MCF 10A (cell line): ENCODE measurements around the gene CTDSPL. TPM values are rescaled to one million over a fixed set of nuclear protein-coding genes. Genes with fewer than 3 reads are reported as not detected.

Experiments
- BruUV-seq: library from RNA; stranded (reverse); fragments of 400-500 nt; replicated peaks from 2 replicates; lab custom pipeline; 2021; lab: Mats Ljungman, UMichigan
- CTCF ChIA-PET: fragments of 300-600 bp; sonication (Branson Sonifier 250); formaldehyde crosslinking; extraction: SDS; loops from one replicate; lab custom pipeline; 2021; ENCODE audit warnings: antibody characterized with exemption, inconsistent platforms; lab: Yijun Ruan, JAX
- POLR2A ChIA-PET: fragments of 300-600, 350-650 bp; sonication (Branson Sonifier 250); formaldehyde crosslinking; extraction: SDS; loops from one replicate; lab custom pipeline; 2020; ENCODE audit warnings: antibody characterized with exemption, inconsistent platforms; lab: Yijun Ruan, JAX
- DNase-seq: peaks from one replicate; pipeline ENCODE4 v3.0.0-alpha.2; 2018; ENCODE audit not compliant: unreplicated experiment
- H3K27ac Mint-ChIP-seq: one replicate; pipeline ENCODE4 v1.8.0; 2022; ENCODE audit warnings: mild to moderate bottlenecking, low read depth, mixed read lengths; ENCODE audit not compliant: unreplicated experiment
- H3K27me3 Mint-ChIP-seq: one replicate; pipeline ENCODE4 v1.8.0; 2022; ENCODE audit warnings: mixed read lengths; ENCODE audit not compliant: insufficient read depth, unreplicated experiment
- H3K36me3 Mint-ChIP-seq: one replicate; pipeline ENCODE4 v1.8.0; 2022; ENCODE audit warnings: mild to moderate bottlenecking, moderate library complexity, mixed read lengths; ENCODE audit not compliant: insufficient read depth, unreplicated experiment
- H3K4me1 Mint-ChIP-seq: one replicate; pipeline ENCODE4 v1.8.0; 2022; ENCODE audit warnings: mixed read lengths; ENCODE audit not compliant: insufficient read depth, unreplicated experiment
- H3K4me3 Mint-ChIP-seq: one replicate; pipeline ENCODE4 v1.8.0; 2022; ENCODE audit warnings: mild to moderate bottlenecking, moderate library complexity, mixed read lengths; ENCODE audit not compliant: unreplicated experiment
- H3K9me3 Mint-ChIP-seq: one replicate; pipeline ENCODE4 v1.8.0; 2022; ENCODE audit warnings: mixed read lengths; ENCODE audit not compliant: unreplicated experiment
- intact Hi-C: fragments of 100-400 bp; cut with micrococcal nuclease; formaldehyde crosslinking; loops from 2 replicates; pipeline ENCODE4 v1.14.1; 2022
- total RNA-seq: library from RNA; stranded (reverse); gene quantifications from 2 replicates; pipeline ENCODE4 v1.2.3, GENCODE V29; 2022
- TF ChIP-seq, protein P1 (sequence below): fragments of 200-600 bp; IDR thresholded peaks from one replicate; pipeline ENCODE4 v1.8.0; 2022; ENCODE audit warnings: antibody characterized with exemption, mild to moderate bottlenecking; ENCODE audit not compliant: unreplicated experiment

CTDSPL gene
- total RNA-seq, 1 experiment from 2014 or later, result 38.8 TPM

DNA sequence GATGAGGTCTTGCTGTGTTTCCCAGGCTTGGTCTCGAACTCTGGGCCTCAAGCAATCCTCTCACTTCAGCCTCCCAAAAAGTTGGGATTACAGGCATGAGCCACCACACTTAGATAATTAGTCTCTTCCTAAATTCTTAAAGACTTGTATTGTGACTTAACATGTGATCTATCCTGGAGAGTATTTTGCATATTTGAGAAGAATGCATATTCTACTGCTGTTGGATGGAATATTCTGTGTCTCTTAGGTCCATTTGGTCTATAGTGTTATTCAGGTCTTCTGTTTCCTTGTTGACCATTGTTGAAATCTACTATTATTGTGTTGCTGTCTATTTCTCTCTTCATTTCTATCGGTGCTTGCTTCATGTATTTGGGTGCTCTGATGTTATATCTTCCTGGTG is 68.8 kb downstream of the CTDSPL start:
- TF ChIP-seq, protein P1, sequence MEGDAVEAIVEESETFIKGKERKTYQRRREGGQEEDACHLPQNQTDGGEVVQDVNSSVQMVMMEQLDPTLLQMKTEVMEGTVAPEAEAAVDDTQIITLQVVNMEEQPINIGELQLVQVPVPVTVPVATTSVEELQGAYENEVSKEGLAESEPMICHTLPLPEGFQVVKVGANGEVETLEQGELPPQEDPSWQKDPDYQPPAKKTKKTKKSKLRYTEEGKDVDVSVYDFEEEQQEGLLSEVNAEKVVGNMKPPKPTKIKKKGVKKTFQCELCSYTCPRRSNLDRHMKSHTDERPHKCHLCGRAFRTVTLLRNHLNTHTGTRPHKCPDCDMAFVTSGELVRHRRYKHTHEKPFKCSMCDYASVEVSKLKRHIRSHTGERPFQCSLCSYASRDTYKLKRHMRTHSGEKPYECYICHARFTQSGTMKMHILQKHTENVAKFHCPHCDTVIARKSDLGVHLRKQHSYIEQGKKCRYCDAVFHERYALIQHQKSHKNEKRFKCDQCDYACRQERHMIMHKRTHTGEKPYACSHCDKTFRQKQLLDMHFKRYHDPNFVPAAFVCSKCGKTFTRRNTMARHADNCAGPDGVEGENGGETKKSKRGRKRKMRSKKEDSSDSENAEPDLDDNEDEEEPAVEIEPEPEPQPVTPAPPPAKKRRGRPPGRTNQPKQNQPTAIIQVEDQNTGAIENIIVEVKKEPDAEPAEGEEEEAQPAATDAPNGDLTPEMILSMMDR, result no peak
- peaks cover 5% of the 10 kb centered on the region for H3K36me3 Mint-ChIP-seq
- H3K27me3 Mint-ChIP-seq, result no peaks in the 10 kb centered on the region
- BruUV-seq, result no TSS peak
- H3K4me1 Mint-ChIP-seq, result peaks cover 41% of the 10 kb centered on the region
- POLR2A ChIA-PET, result no interaction called here
- H3K4me3 Mint-ChIP-seq, result no peak overlapping the region
- intact Hi-C loops, result no loop called here
- H3K9me3 Mint-ChIP-seq, result peaks cover 7% of the 10 kb centered on the region
- DNase-seq, result no peak
- CTCF ChIA-PET, result no interaction called here
- H3K27ac Mint-ChIP-seq, result no peak overlapping the region

DNA sequence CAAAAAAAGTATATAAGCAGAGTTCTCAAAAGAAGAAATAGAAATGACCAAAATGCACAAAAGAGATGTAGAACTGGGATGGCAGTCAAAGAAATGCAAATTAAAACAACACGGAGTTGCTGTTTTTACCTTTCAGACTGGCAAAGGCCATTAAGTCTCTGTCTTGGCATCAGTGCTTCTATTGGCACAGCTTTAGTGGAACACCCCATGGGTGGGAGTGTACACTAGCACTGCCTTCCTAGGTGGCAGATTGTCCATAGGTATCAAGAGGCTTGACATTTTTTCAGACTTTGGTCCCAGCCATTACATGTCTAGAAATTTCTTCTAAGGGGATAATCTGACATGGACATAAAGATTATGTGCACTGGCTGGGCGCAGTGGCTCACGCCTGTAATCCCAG is 70.8 kb downstream of the CTDSPL start:
- H3K9me3 Mint-ChIP-seq, result peaks cover 7% of the 10 kb centered on the region
- H3K4me3 Mint-ChIP-seq, result no peak overlapping the region
- H3K4me1 Mint-ChIP-seq, result peaks cover 50% of the 10 kb centered on the region
- POLR2A ChIA-PET, result interaction anchor here (0.7 to 1.7 kb wide), 2 partner anchors 13 to 95 kb away, joined by 3 to 7 read pairs; no protein-coding TSS in a partner anchor
- TF ChIP-seq, protein P1, result no peak
- intact Hi-C loops, result no loop called here
- H3K36me3 Mint-ChIP-seq, result no peaks in the 10 kb centered on the region
- BruUV-seq, result no TSS peak
- H3K27ac Mint-ChIP-seq, result peak overlapping the region; percentile 8
- CTCF ChIA-PET, result no interaction called here
- no peak for DNase-seq
- H3K27me3 Mint-ChIP-seq, result no peaks in the 10 kb centered on the region

DNA sequence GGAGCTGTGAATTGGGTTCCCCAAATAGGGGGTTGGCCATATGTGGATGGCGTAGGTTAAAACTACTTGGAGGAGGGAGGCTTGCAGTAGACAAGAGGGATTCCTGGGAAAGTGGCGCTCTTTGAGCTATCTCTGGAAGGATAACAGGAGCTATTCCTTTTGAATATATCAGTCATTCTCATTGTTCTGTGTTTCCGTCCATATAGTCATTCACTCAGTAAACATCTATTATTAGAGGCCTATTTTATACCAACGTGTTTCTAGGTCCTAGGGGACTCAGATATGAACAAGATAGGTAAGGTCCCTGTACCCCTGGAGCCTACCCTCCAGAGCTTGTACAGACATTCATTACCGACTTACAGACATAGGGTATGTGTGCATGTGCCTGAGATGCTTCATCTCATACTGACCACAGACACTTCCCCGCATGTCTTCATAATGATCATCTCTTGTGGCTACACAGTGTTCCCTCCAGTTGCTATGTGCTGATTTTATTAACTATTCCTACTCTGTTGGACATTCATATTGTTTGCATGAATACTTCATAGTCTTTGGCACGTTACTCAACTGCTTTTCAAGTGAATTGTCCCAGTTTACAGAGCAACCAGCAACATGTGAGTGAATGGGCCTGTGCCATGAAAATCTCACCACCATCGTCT is 73.1 kb downstream of the CTDSPL start:
- BruUV-seq, result no TSS peak
- Mint-ChIP-seq H3K27ac (peak overlapping the region; percentile 95), H3K27me3 (no peaks in the 10 kb centered on the region), H3K4me1 (peaks cover 52% of the 10 kb centered on the region), H3K4me3 (no peak overlapping the region), H3K9me3 (no peaks in the 10 kb centered on the region), H3K36me3 (no peaks in the 10 kb centered on the region)
- intact Hi-C loops, result no loop called here
- POLR2A ChIA-PET, result interaction anchor here (1.9 kb wide), 1 partner anchor 10 kb away, joined by 7 read pairs; no protein-coding TSS in a partner anchor
- no peak for DNase-seq
- CTCF ChIA-PET, result interaction anchor here (0.6 to 1.9 kb wide), 2 partner anchors 32 to 161 kb away, joined by 4 to 11 read pairs; no protein-coding TSS in a partner anchor
- TF ChIP-seq, protein P1, result no peak

DNA sequence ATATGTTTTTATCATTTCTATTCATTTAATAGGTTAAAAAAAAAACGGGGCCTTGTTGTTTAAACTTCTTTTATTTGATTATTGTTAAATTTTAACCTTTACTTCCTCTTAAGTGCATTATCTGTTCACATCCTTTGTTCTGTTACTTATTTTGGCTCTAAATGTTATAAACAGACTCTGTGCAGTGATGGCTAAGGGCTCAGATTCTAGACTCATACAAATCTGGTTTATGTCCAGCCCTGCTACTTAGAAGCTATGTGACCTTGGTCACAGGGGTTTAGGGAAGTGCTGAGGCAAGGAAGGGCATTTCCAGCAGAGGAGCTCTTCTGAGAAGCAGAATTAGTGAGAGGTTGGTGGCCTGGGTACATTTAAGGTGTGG is 73.6 kb downstream of the CTDSPL start:
- peak overlapping the region; percentile 33 for H3K4me3 Mint-ChIP-seq
- TF ChIP-seq, protein P1, result no peak
- H3K27me3 Mint-ChIP-seq, result no peaks in the 10 kb centered on the region
- no peaks in the 10 kb centered on the region for H3K36me3 Mint-ChIP-seq
- peak overlapping the region; percentile 95 for H3K27ac Mint-ChIP-seq
- no TSS peak for BruUV-seq
- CTCF ChIA-PET, result no interaction called here
- peaks cover 52% of the 10 kb centered on the region for H3K4me1 Mint-ChIP-seq
- DNase-seq, result peak; percentile 6
- intact Hi-C loops, result no loop called here
- H3K9me3 Mint-ChIP-seq, result no peaks in the 10 kb centered on the region
- POLR2A ChIA-PET, result interaction anchor here (1.9 kb wide), 1 partner anchor 10 kb away, joined by 7 read pairs; no protein-coding TSS in a partner anchor
